ENCODE results near the gene SUPT3H. TPM values are rescaled to one million over a fixed set of nuclear protein-coding genes. Genes with fewer than 3 reads are reported as not detected.

SUPT3H gene
- total RNA-seq, 4 donors from 2014 or later = 0.80 to 12.7 (median 3.0) TPM

- in situ Hi-C loops (cut with MboI; ENCODE audit: low pct_ligation_motif_present in 1 of 4, low pct_unique_long_range_greater_than_20kb in 1 of 4, low sequenced_read_pairs in 3 of 4) (no loop called here), intact Hi-C loops (cut with DNase I; ENCODE audit: low total_unique reads) (no loop called here)
- H3K4me3 ChIP-seq = no peak overlapping the region
- H3K4me1 ChIP-seq = no peaks in the 10 kb centered on the region
- no peak for TF ChIP-seq EP300 (IDR thresholded peaks at IDR 0.05; ENCODE audit: low read depth)
- no peak for TF ChIP-seq POLR2AphosphoS5 (IDR thresholded peaks at IDR 0.05)
- no peak for TF ChIP-seq POLR2A (IDR thresholded peaks at IDR 0.05)
- TF ChIP-seq CTCF (IDR thresholded peaks at IDR 0.05) = no peak
- no peaks in the 10 kb centered on the region for H3K36me3 ChIP-seq
- no peaks in the 10 kb centered on the region for H3K27me3 ChIP-seq
- no peak overlapping the region for H3K27ac ChIP-seq
- no peaks in the 10 kb centered on the region for H3K9me3 ChIP-seq
- DNase-seq = no peak
- 64 to 67% methylated on average over 1 of the region's 1 CpG for WGBS, 2 donors (ENCODE audit: low coverage in 1 of 2)
Observed at GRCh38 chr6:45305546-45305945, 72.2 kb downstream of the SUPT3H start.

GRCh38 chr6:45302832-45303231, 74.9 kb downstream of the SUPT3H start:
- intact Hi-C loops (cut with DNase I; ENCODE audit: low total_unique reads) = no loop called here
- in situ Hi-C loops (cut with MboI; ENCODE audit: low pct_ligation_motif_present in 1 of 4, low pct_unique_long_range_greater_than_20kb in 1 of 4, low sequenced_read_pairs in 3 of 4) = no loop called here
- H3K27me3 ChIP-seq = no peaks in the 10 kb centered on the region
- no peaks in the 10 kb centered on the region for H3K4me1 ChIP-seq
- TF ChIP-seq CTCF (IDR thresholded peaks at IDR 0.05) = no peak
- TF ChIP-seq EP300 (IDR thresholded peaks at IDR 0.05; ENCODE audit: low read depth) = no peak
- TF ChIP-seq POLR2AphosphoS5 (IDR thresholded peaks at IDR 0.05) = no peak
- TF ChIP-seq POLR2A (IDR thresholded peaks at IDR 0.05) = no peak
- no peak overlapping the region for H3K4me3 ChIP-seq
- WGBS, 2 donors (ENCODE audit: low coverage in 1 of 2) = 90 to 95% methylated on average over 3 of the region's 3 CpGs
- no peak overlapping the region for H3K27ac ChIP-seq
- no peak for DNase-seq
- no peaks in the 10 kb centered on the region for H3K36me3 ChIP-seq
- no peaks in the 10 kb centered on the region for H3K9me3 ChIP-seq

GRCh38 chr6:45301348-45302142, 76.2 kb downstream of the SUPT3H start:
- in situ Hi-C loops (cut with MboI; ENCODE audit: low pct_ligation_motif_present in 1 of 4, low pct_unique_long_range_greater_than_20kb in 1 of 4, low sequenced_read_pairs in 3 of 4) (no loop called here), intact Hi-C loops (cut with DNase I; ENCODE audit: low total_unique reads) (no loop called here)
- no peak overlapping the region for H3K27ac ChIP-seq
- no peaks in the 10 kb centered on the region for H3K4me1 ChIP-seq
- 66 to 100% methylated on average over 1 to 3 of the region's 3 CpGs for WGBS, 2 donors (ENCODE audit: low coverage in 1 of 2)
- DNase-seq = no peak
- no peaks in the 10 kb centered on the region for H3K36me3 ChIP-seq
- no peaks in the 10 kb centered on the region for H3K9me3 ChIP-seq
- H3K27me3 ChIP-seq = no peaks in the 10 kb centered on the region
- TF ChIP-seq CTCF (IDR thresholded peaks at IDR 0.05) = no peak
- TF ChIP-seq POLR2A (IDR thresholded peaks at IDR 0.05) = no peak
- H3K4me3 ChIP-seq = no peak overlapping the region

- H3K4me1 ChIP-seq = no peaks in the 10 kb centered on the region
- no peak for DNase-seq
- H3K27me3 ChIP-seq = no peaks in the 10 kb centered on the region
- TF ChIP-seq CTCF (IDR thresholded peaks at IDR 0.05) = no peak
- WGBS, 2 donors (ENCODE audit: low coverage in 1 of 2) = 93 to 100% methylated on average over 1 of the region's 1 CpG
- H3K36me3 ChIP-seq = no peaks in the 10 kb centered on the region
- H3K27ac ChIP-seq = no peak overlapping the region
- intact Hi-C loops (cut with DNase I; ENCODE audit: low total_unique reads) = no loop called here
- no peak overlapping the region for H3K4me3 ChIP-seq
- in situ Hi-C loops (cut with MboI; ENCODE audit: low pct_ligation_motif_present in 1 of 4, low pct_unique_long_range_greater_than_20kb in 1 of 4, low sequenced_read_pairs in 3 of 4) = no loop called here
- H3K9me3 ChIP-seq = no peaks in the 10 kb centered on the region
Observed at GRCh38 chr6:45300736-45301135, 77.0 kb downstream of the SUPT3H start.

All from transverse colon (tissue), 4 donors.